Right renal pelvis (tissue), 4 donors: Measurements from ENCODE around the gene KCNK10. TPM values are rescaled to one million over a fixed set of nuclear protein-coding genes. Genes with fewer than 3 reads are reported as not detected.
"Not testable (repeated sequence)": the region's sequence is repeated elsewhere in the genome, so short reads cannot be mapped to it uniquely, and the experiment has no call there.

Experiments
- DNase-seq, 4 donors: peaks; one replicate each; pipeline ENCODE4 v3.0.0-alpha.2; 2013; ENCODE audit warnings: low read depth in 4 of 4, low spot score in 3 of 4, missing footprints in 1 of 4
- polyA plus RNA-seq, 4 donors: library from polyadenylated mRNA; unstranded; fragments of 120-200 nt; gene quantifications; one replicate each; pipeline ENCODE4 v1.2.1, GENCODE V29; 2013; ENCODE audit not compliant: insufficient read length in 4 of 4

KCNK10 gene
- polyA plus RNA-seq, 4 donors, result 0.16 to 0.29 (median 0.22) TPM

DNA sequence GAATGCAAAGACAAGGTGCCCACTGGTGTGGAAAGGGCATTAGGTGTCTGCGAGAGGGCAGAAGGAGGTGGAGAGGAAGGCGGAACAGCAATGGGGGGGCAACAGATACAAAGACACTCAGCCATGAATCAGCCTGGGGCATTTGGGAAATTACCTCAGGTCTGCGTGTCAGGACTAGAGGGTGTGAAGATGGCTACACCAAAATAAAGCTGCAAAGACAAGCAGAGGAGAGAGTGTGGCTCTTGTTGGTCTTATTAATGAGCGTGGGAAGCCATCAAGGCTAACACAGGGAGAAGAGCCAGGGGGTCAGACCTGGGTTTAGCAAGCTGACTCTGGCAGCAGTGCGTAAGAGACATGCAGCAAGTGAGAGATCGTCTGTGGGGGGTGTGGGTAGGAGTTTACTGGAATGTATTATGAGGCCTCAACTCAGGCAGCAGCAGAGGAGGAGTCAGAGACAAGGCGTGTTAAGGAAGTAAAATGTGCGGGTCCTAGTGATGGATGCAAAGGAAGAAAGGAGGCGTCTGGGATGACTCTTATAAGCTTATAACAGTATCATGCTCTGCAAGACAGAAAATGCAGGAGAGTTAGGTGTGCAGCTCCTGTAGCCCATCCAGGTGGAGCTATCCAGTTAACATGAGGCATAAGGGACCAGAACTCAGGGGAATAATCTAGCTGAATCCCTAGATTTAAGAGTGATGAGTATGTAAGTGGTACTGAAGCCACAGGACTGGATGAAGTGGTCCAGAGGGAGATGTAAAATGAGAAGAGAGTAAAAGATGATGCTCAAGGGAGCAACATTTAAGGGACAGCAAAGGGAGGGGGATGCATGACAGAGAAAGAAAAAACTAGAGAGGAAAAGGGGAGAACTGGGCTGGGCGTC is 50.4 kb downstream of the KCNK10 start:
- DNase-seq, result no peak

DNA sequence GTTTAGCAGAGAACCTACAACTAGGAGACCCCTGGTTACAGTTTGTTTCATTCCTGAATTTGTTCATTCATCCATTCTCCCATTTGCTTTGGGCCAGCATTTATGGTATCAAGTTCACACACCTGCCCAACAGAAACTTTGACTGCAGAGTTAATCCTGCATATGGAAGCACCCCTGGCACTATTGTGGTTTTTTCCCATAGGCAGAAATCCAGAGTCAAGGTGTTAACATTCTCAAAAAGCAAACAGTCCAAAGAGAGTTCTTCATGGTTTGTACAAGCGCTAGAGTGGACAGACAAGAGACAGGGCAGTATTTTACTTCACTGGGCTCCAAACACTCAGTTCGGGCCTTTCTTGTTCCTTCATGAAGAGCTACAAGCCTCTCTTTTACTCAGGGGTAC is 51.9 kb downstream of the KCNK10 start:
- no peak for DNase-seq

DNA sequence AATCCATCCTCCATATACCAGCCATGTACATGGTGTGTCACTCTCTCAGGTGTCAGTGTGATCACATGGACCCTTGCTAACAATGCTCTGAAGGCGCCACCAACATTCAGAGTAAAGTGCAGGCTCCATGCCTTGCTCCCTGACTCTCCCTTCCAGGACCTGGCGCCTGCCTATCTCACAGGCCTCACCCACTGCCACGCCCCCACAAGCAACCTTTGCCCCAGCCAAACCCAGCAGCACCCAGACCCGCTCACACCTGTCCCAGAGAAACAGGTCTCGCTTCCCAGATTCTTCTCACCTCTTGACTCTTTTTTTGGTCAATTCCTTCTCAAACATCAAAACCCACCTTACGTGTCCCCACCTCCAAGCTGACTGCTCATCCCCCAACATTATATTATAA is 52.3 kb downstream of the KCNK10 start:
- DNase-seq, result no peak

DNA sequence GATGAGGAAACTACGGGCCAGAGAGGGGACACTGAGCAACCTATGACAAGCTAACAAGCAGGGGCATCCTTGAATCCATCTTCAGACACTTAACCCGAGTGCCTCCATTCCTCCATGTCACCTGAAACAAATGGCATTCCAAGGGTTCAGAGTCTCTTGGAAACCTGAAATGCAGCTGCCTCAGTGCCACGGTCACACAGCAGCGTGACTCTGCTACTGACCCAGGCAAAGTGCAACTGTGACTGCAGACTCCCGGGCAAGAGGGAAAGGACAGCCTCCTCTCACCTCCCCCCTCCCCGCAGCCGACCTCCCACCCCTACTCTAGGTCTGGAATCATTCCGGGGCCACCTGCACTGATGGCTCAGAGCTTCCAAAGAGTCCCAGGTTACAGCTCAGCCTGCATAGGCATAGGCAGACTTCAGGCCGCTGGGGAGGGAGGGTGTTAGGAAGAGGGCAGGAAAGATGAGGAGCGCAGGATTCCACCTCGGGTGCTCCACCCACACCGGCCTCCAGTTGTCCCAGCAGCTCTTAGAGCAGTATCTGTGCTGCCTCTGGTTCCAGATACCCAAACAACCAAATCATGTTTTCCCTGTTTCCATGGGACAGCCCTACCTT is 53.2 kb downstream of the KCNK10 start:
- no peak for DNase-seq

DNA sequence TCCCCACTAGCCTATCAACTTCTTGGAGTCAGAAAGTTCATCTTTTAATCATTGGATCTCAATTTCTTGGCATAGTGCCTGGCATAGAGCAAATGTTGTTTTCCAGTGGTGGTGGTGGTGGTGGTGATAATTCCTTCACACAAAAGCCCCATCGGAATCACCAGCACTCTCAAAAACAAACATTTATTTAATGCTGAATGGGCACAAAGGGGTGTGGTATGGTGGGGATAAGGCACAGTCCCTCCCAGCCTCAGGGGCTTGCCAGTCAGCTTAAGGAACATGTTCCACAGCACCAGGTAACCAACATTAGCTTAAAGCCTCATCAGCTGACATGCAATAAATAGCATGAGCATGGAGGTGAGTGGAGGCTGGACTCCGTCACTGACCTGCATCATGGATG is 56.6 kb downstream of the KCNK10 start:
- DNase-seq, result no peak

DNA sequence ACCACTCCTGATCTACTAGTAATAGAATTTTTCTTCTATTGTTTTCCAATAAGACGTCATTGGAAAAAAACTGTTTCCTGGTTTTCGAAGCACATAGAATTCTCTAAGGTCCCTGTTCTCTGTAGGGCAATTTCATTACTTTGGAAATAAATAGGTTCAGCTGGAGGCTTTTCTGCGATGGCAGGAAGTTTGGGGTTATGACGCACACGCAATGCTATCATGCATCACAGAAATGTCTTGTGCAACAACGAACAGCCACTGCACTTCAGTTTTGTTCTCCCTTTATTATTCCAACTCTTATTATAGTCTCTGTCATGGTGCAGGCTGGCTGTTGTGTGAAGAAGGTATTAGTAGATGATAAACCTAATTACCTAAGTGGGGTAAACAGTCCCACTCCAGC is 59.0 kb downstream of the KCNK10 start:
- DNase-seq, result no peak

DNA sequence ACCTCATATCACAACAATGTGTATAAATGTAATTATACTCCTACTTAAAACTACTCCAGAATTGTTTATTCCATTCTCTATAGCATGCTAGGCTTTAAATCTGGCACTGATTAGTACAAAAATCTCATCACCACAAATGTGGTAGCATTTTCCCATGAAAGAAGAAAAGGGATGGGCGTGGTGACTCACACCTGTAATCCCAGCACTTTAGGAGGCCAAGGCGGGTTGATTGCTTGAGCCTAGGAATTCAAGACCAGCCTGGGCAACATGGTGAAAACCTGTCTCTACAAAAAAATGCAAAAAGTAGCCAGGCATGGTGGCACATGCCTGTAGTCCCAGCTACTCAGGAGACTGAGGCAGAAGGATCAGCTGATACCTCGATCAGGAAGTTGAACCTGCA is 61.8 kb downstream of the KCNK10 start:
- not testable (repeated sequence) for DNase-seq

DNA sequence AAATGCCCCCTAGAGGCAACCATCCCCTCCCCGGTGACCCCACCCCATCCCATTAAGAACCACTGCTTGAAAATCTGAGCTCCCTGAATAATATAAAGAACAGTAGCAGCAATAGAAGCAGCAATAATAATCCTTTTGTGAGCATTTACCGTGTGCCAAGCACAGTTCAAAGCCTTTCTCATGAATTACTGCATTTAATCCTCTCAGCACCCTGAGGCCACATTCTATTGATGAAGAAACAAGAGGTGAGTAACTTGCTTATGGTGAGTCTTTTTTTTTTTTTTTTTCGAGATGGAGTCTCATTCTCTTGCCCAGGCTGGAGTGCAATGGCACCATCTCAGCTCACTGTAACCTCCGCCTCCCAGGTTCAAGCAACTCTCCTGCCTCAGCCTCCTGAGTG is 65.0 kb downstream of the KCNK10 start:
- no peak for DNase-seq

DNA sequence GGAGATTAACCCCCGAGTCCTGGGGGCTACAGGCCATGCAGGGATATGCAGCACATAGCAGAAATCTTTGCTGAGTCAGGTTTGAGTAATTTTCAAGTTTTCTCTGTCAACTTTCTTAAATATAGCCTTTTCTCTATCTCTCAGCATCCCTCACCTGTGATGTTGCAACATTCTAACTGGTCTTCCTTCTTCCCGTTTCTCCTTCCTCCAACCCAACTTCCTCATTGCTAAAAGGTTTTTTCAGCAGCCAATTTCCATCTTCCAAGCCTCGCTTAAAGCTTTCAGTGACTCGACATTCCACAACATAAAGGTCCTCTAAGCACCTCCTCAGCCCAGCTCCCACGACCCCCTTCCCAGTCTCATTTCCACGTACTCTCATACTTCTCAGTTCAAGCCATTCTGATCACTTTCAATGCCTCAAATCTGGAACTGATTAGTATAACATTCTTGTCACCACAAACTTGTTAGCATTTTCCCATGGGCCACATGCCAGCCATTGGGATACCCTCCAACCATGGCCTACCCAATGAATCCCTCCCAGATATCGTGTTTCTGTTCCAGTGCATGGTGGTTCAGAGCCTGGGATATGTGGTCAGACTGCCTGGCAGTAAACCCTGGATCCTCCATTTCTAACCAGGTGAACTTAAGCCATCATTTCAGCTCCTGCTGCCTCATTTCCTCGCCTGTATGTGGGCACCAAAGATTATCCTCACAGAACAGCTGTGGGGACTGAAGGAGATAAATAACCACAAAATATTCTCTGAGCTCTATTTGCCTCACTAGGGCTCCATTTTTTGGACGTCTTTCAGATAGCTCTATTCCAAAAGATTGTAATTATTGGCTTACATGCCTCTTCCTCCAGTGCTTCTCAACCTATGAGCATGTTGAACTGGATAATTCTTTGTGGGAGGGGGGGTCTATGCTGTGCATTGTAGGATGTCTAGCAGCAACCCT is 65.8 kb downstream of the KCNK10 start:
- DNase-seq, result no peak

DNA sequence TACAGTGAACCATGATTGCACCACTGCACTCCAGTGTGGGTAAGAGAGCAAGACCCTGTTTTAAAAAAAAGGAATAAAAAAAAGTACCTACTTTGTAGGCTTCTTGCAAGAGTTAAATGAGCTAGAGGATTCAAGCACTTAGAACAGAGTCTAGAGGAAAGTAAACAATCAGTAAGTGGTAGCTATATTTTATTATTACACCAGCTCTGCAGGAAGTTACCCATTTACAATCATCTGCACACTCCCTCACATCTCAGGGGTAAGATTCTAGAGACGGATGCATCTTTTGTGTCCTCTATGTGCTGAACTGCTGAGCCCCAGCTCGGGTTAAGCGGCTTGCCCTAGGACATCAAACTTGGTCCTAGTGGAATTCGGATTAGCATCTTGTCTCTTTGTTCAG is 67.3 kb downstream of the KCNK10 start:
- no peak for DNase-seq

DNA sequence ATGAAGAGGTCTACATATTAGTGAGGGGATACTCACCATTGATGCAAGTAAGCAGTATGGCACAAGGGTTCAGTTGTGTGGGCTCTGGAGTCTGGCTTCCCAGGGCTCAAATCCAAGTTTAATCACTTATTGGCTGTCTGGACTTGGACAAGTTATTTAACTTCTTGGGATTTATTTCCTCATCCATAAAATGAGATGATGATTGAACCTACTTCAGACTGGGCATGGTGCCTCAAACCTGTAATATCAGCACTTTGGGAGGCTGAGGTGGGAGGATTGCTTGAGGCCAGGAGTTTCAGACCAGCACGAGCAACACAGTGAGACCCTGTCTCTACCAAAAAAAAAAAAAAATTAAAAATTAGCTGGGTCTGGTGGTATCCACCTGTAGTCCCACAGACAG is 67.9 kb downstream of the KCNK10 start:
- no peak for DNase-seq

DNA sequence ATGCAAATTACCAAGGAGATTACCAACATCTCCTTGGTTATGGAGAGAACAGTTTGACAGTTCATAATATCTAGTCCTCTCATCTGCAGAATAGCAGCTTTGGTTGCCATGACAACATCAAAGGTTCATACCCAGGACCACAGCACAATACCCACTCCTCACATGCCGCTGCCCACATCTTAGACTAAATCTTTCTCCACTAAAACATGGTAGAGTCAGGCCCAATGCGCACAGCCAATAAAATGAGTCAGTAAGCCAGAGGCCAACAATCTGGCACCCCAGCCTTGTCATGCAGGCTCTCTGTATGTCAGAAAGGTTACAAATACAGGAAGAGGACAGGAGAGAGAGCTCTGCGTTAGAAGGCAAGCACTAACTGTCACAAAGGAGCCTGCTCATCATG is 70.6 kb downstream of the KCNK10 start:
- no peak for DNase-seq

DNA sequence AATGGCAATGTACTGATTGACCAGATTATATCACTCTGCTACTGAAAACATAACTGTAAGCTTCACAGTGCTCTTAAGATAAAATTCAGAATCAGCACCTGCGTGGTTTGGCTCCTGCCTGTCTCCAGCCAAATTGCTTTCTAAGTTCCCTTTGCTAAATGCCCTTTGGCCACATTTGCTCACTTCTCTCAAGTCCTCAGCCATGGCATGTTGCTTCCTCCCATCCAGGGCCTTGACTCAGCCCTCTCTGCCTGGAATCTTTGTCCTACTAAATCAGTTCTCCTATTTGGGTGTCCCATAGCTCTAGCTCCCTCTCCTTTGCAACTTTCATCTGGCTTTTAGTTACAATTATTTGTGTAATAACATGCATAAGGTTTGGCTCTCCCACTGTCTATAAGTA is 71.4 kb downstream of the KCNK10 start:
- no peak for DNase-seq

DNA sequence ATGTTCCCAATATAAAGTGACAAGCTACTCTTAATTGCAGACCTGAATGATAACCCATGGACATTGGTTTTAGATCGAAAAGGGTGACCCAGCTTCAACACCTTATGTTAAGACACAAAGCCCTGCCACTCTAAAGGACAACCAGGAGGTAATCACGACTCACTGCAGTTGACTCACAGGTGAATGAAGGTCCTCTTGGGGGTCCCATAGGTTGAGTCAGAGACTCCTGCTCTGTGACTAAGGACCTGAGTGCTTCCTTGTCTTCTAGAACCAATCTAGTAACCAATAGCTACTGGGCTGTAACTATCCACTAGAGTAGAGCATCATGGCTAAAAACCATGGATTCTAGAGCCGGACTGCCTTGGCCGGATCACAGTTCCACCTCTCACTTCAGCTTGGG is 73.8 kb downstream of the KCNK10 start:
- DNase-seq, result no peak

DNA sequence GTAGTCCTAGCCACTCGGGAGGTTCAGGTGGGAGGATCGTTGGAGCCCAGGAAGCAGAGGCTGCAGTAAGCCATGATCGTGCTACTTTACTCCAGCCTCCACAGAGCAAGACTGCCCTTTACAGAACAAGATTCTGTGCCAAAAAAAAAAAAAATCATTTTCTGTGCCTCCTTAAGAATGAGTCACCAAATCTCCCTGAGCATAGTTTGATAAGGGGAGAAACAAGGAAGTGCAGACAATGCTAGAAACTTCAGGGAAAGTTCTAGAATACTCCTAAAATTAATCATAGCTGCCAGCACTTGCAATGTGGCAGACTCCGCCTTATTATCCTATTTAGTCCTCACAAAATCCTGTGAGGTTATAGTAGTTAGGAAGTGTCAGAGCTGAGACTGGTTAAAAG is 74.5 kb downstream of the KCNK10 start:
- no peak for DNase-seq

DNA sequence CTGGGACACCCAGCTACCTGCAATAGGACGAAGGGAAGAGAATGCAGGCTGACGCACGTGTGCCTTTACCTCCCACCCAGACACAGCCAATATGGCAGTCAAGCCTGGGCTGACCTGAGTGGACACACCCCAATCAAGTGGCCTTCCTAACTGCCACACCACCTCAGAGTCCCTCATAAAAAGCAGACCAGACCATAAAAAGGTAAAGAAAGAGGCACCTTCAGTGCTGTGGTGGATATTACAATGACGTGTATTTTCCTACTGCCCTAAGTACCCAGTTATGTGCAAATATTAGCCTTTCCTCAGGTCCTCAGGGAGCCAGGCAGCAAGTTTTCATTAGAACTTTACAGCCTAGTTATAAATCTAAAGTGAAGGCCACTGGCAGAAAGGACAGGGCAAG is 75.8 kb downstream of the KCNK10 start:
- no peak for DNase-seq

DNA sequence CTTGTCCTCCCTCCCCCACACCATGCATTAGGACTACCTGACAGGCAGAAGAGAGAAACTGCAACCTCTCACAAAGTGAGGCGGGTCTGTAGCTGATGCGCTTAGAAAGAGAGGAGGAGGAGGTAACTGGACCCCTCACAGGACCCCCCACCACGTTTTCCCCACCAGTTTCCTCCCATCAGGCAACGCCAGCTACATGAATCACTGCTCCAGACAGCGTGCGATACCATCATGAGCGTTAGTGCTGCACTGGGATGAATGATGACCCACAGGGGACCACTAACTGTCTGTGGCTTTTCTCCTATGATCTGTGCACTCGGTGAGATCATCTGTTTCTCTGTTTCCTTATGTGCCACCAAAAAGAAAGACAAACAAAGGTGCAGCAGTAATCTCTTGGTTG is 77.7 kb downstream of the KCNK10 start:
- peak in 1 of 4 donors; percentile 12 for DNase-seq

DNA sequence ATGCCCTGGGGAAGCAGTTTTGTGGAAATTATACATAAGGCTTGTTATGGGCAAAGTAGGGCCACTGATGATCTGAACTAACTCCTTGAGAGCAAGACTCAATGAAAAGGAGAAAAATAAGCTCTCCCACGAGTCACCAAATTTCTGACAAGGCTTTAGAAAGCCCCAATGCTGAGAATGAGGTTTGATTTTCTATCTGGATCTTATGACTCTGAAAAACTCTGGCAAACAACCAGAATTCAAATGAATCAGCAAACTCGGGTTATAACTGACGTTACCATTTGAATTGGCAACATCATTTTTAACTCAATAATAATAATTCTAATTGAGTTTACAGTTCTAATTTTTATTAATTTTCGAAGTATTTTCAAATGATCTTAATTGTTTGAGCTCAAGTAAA is 79.1 kb downstream of the KCNK10 start:
- DNase-seq, result no peak

DNA sequence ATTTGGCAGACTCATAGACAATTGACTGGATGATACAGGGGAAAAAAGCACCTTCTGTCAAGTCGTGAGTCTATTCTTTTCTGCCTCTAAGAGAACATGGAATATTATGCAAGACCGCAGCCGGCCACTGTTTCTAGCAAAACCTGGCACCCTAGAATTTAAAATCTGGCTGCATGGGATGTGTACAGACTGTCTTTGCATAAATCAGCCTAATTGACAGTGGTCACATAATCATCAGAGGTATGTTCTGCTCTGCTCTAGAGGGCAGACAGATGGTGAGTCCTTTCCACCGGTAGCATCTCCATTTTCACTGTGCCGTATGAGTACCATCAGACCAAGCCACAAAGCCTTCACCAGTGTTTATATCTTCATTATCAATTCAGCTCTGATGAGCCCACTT is 80.6 kb downstream of the KCNK10 start:
- no peak for DNase-seq

DNA sequence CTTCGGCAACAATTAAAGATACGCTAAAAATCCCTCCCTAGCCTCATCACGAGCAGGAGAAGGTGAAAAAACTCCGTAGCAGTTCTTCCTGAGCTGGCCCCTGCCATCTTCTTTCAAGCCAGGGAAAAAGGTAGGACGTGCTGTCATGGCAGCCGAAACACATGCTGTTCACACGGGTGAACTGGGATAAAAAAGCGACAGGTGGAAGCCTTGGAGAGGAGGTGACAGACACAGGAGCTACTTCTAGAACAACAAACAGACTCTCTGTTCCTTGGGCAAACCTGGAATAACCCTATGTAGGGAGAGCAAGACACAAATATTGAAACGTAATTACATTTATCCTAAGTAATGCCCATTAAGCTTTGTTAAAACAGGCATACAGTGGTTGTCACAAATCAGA is 81.3 kb downstream of the KCNK10 start:
- DNase-seq, result no peak

DNA sequence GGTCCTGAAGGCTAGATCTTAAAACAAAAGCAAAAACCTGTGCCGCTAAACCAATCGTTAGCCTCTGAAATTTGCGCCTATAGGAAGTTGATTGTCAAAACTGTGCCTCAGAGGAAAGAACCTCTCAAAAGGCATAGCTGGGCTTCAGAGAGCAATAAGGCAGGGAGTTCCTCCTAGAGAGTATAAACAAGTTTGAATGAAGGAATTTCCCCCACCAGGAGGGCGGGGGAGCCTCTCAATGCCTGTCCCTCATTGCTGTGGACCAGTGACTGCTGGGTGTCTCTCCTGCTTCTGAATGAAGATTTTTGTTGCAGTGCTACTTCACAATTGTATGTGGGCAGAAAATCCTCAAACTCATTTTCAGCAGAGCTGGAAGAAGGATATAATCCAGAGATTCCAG is 88.6 kb downstream of the KCNK10 start:
- no peak for DNase-seq
